ENCODE results near the gene NAA30. TPM values are rescaled to one million over a fixed set of nuclear protein-coding genes. Genes with fewer than 3 reads are reported as not detected.

Gene NAA30
- total RNA-seq, 1 donor from 2014 or later: 18.7 TPM

Other genes with a start within 250 kb of the NAA30 start
- gene EXOC5, start 121.7 kb upstream of the NAA30 start, total RNA-seq: 63.2 TPM
- gene AP5M1, start 121.6 kb upstream of the NAA30 start, total RNA-seq: 50.4 TPM
- gene CCDC198, start 103.3 kb downstream of the NAA30 start, total RNA-seq: 28.3 TPM